ENCODE measurements around the gene TUSC1.
"Not testable (repeated sequence)": the region's sequence is repeated elsewhere in the genome, so short reads cannot be mapped to it uniquely, and the experiment has no call there.

Gene TUSC1

GRCh38 chr9:25678147-25678666 lies at the start of gene TUSC1:
TSS of gene TUSC1 (minus strand) at chr9:25678444. CDS start at chr9:25678312, 132 bp downstream.
- DNase-seq: peak; percentile 35

- DNase-seq: no peak
Measured at GRCh38 chr9:25726871-25727410, 48.7 kb upstream of the TUSC1 start.

DNA sequence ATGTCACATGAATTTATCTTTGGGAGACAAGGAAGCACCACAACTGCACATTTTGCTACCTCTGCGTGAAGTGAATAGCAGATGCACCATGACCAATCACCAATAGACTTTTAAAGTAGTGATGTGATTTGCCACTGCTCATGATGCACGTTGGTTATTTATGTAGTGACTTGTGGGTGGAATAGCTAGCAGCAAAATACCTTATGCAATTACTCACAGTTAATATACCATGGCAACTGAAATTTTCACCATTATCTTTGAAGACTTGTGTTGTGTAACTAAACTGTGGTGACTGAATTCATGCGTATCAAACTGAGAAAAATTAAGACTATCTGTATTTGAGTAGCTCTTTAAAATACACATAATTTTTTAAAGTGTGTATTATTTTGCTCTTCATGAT lies 46.2 kb upstream of the TUSC1 start:
- DNase-seq: no peak

- DNase-seq: no peak
Measured at GRCh38 chr9:25716220-25716872, 38.1 kb upstream of the TUSC1 start.

- no peak for DNase-seq
Measured at GRCh38 chr9:25709941-25710340, 31.7 kb upstream of the TUSC1 start.

DNA sequence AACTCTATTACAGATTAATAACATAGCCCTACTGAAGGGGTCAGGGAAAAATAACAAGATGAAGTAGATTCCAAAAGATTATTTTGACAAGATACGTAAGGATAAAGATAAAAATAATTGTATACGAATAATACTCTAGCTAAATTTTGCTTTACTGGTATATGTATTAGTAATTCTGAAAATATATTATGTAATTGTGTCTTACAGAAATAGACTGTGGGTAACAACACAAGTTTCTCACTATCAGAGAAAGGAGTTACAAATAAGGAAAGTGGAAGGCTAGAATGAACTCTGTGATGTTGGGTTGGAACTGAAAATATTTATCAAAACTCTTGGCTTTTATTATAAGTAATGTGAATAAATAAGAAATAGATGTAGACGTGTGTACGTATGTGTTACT lies 26.6 kb upstream of the TUSC1 start:
- DNase-seq: no peak

- DNase-seq: no peak
Measured at GRCh38 chr9:25703701-25704357, 25.6 kb upstream of the TUSC1 start.

DNA sequence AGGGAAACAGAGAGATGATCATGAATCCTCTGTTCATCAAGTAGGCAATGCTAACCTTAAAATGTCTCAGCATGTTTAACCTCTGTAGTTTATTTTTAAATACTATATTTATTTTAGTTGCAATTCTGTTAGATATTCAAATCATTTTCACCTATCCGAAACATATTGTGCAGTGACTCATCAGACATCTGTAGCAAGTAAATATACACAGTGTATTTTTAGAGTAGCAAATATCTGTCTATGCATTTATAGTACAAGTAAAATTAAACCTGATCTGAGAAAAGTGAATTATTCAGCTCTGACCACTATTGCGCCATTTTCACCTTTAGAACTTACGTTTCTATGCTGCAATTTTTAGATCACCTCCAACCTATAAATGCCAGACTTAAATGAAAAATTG lies 24.3 kb upstream of the TUSC1 start:
- no peak for DNase-seq

DNA sequence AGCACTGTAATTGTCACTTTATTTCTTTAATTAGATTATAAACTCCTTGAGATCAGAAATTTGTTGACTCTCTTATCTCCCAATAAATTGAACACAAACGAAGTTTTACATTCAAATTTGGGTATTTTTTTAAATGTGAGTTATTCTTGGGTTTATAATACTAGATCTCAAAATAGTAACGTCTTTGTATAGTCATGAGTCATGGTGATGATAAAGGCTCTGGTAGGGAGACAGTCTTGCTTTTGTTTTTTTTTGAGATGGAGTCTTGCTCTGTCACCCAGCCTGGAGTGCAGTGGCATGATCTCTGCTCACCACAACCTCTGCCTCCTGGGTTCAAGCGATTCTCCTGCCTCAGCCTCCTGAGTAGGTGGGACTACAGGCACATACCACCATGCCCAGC lies 22.7 kb upstream of the TUSC1 start:
- not testable (repeated sequence) for DNase-seq

DNA sequence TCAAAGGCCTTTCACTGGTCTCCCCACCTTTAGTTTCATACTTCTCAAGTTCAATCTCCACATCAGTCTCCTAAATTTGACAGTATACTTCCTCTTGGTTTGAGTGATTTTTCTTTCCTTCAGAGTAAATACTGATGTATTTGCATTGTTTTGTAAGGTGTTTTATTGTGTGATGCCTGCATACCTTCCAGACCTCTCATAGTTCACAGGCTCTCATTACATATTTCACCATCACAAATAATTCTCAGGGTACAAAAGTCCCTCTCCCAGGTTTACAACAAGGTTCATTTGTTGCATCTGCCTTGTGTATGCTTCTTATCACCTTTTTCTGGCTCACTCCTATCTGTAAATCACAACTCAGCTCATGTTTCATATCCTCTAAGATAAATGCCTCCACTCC lies 22.2 kb upstream of the TUSC1 start:
- DNase-seq: no peak

DNA sequence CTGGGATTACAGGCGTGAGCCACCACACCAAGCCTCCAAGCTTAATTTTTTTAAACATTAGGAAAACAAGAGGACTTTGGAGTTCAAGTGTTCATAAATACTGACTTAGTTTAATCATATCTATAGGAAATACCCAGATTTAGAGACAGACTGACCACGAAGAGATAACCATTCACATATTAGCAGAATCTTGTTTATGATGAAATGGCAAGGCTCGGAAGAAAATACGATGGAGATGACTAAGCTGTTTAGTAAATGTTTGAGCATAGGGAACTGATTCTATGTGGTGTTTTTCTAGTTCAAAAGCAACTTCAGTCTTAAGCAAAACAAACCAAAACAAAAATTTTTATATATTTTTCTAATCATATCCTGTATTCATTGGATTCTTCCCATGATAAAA lies 13.5 kb upstream of the TUSC1 start:
- no peak for DNase-seq

DNA sequence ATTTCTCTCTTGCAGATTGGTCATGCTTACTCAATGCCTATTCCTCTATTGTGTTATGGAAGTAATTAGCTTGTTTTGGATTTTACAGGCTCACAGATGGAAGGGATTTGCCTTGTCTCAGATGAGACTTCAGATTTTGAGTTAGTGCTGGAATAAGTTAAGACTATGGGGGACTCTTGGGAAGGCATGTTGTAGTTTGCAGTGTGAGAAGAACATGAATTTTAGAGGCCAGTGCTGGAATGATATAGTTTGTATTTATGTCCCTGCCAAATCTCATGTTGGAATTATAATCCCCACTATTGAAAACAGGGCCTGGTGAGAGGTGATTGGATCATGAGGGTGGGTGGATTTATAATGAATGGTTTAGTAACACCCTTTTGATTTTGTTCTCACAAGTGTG lies 6.1 kb upstream of the TUSC1 start:
- no peak for DNase-seq

- no peak for DNase-seq
Measured at GRCh38 chr9:25681266-25681665, 3.0 kb upstream of the TUSC1 start.

GRCh38 chr9:25678846-25679360 lies 659 bp upstream of the TUSC1 start:
- no peak for DNase-seq

- peak; percentile 50 for DNase-seq
Measured at GRCh38 chr9:25677301-25678146, 720 bp downstream of the TUSC1 start.

- not testable (repeated sequence) for DNase-seq
Measured at GRCh38 chr9:25675858-25676257, 2.4 kb downstream of the TUSC1 start.

DNA sequence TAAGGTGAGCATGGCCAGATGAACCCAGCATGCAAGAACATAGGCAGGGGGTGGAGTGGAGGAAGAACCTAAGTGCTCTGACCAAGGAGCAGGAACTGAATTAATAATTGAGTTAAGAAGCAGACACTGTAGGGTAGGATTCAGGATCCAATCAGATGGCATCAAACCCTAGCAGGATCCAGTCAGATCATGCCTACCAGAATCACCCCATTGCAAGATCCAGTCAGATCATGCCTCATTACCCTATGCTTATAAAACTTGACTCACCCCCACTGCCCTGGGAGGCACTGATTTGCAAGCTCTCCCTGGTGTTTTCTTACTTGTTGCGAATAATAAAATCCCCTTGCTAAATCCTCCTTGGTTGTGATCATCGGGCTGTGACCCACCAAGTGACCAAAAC lies 19.7 kb downstream of the TUSC1 start:
- DNase-seq: no peak

- no peak for DNase-seq
Measured at GRCh38 chr9:25654417-25654816, 23.8 kb downstream of the TUSC1 start.

GRCh38 chr9:25648116-25648515 lies 30.1 kb downstream of the TUSC1 start:
- DNase-seq: no peak

DNA sequence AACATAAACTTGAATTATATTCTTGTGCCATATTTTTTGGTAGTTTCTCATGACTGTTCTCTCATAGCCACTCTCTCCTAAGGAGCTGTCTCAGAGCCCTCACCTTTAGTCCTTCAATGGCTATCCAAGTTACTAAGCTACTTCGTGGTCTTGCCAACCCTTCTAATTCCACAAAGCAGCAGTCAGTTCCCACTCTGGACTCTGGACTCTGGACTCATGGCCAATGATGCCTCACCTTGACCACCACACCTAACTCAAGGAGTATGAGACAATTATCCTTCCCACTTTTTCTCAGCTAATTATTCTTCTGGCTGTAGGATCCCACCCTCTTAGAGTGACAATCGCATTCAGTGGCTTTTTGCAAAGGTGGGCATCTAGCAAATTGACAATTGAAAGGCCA lies 42.2 kb downstream of the TUSC1 start:
- DNase-seq: no peak

GRCh38 chr9:25629231-25629630 lies 49.0 kb downstream of the TUSC1 start:
- no peak for DNase-seq

Measured in cortex of kidney (tissue), 1 donor.